Measurements from ENCODE around the gene RARRES1.
"Not testable (repeated sequence)": the region's sequence is repeated elsewhere in the genome, so short reads cannot be mapped to it uniquely, and the experiment has no call there.

Gene RARRES1

DNA sequence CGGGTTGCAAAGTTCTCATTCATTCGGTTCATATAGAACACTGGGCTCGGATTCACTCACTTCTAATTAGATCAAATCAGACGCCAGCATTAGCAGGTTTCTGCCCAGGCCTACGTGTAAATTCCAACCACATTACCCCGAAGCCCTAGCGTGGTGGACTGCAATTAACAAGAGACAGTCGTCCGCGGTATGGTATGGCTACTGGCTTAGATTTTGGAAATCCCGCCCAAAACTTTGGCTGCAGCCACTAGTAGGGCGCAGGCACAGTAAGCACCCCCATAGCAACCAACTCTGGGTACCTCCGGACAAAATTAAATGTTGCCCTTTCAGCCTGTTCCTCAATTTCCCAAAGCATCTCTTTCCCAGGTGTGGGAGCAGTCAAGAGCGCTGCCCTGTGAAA, 771 bp downstream of the RARRES1 start:
- no peak for DNase-seq

DNA sequence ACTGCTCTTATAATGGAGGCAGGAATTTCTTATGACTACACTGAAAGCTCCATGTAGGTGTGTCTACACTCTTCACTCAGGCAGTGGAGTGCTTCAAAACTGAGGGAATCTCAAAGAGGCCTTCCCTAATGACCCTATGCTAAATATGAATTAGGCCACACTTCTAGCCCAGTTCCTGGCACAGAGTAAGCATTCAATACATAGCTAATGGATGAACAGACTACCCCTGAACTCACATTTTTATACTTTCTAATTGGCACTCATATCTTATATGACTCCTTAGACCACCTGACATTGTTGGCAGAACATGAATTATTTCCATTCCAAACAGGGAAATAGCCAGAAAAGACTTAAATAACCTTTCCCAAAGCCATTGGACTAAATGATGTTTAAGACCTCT, 3.4 kb downstream of the RARRES1 start:
- DNase-seq, result no peak

DNA sequence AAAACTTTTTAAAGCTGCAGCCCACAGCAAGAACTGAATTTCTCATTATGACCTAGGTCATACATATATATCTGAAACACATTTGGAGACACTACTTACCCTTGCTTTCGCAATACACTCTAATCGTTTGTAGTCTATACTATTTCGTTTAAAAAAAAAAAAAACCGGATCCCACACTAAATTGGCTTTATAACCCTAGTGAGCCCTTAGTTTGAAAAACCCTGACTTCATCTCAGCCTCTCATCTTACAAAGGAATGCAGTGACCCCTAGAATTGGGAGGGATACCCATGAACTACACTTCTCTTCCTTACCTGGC, 4.2 kb downstream of the RARRES1 start:
- no peak for DNase-seq

DNA sequence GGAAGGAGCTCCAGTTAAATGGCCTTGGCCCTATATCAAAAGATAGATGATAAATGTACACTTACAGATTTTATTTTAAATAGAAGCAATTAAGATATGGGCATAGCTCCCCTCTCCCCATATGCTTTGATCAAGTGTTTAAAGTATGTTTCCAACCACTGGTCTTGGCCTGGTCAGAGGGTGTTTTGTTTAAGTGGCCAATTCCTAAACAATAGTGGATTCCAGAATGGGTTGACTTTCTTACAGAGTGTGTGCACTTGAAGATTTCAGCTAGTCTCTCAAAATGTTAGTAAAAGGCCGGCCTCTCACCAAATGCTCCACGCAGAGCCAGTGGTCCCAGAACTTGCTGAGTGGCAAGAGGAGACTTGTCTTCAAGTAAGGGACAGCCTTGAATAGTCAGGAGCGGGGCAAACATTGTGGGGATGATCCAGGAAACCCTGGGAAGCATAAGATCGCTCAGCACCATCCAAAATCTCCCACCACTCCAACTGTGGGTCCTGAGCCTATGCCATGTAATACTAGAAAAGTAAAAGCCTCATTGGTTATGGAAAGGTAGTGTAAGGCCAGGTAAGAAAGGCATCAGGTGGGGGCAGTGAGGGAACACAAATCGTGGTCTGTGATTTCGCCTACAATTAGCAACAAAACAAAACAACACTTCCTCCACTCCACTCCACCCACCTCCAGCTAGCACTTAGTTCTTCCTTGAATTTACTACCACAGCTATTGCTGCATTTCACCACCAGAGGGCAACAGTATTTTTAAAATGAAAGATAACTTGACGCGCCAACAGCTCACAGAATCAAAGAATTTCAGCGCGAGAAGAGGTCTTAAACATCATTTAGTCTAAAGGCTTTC, 4.8 kb downstream of the RARRES1 start:
- no peak for DNase-seq

DNA sequence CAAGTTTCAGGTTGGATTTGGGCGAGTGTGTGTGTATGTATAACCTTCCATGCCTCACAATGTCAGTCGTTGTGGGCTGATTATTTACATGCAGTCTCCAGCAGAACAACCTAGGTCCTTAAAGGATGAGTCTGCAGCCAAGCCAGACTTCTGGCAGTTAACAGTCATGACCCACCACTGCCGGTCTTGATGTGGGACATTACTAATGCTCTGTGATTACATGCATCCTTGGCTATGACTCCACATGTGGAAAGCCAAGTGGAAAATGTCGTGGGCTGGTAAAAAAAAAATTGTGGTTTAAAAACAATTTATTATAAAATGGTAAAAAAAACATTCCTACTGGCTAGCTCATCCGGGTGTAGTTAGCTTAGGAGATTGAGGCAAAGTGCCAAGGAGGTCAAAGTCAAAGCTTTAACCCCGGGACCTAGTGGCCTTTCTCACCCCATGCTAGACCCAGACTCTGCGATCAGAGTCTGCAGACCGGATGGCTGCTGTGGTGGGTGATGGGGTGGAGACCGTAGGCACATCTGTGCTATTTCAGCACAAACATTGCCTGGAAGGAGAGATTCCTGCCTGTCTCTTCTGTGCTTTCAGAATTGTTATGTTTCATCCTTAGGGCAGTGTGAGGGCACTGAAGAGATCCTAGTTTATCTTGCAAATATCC, 6.8 kb downstream of the RARRES1 start:
- no peak for DNase-seq

DNA sequence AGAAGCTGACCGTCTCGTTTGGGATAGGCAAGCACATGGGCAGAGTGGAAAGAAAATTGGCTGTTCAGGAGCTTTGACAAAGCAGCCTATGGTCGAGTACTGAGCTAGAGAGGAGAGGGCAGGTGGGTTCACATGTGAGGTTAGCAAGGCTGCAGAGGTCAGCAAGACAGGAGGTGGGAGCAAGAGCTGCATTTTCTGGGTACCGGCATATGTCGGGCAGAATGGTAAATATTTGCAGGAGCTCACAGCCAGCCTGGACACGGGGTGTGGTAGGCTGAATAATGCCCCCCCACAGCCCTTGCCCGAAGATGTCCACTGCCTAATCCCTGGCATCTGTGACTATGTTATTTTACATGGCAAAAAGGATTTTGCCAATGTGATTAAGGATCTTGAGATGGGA, 8.3 kb downstream of the RARRES1 start:
- DNase-seq, result no peak

DNA sequence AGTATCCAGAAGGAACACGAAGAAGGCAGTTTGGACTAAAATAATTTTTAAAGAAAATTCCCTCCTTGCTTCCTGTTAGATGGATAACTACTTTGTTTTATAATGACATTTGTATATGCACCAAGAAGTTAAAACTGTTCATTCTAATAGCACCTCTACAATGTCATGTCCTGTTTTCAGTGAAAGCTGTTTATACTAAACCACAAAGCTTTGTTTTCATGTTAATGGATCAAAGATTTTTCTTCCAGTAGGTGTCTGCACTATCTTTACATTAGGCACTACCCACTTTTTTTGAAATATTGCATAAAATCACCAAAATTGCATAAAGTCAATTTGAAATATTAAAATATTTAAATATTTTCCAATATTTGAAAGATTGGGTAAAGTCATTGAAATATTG, 10.1 kb downstream of the RARRES1 start:
- no peak for DNase-seq

DNA sequence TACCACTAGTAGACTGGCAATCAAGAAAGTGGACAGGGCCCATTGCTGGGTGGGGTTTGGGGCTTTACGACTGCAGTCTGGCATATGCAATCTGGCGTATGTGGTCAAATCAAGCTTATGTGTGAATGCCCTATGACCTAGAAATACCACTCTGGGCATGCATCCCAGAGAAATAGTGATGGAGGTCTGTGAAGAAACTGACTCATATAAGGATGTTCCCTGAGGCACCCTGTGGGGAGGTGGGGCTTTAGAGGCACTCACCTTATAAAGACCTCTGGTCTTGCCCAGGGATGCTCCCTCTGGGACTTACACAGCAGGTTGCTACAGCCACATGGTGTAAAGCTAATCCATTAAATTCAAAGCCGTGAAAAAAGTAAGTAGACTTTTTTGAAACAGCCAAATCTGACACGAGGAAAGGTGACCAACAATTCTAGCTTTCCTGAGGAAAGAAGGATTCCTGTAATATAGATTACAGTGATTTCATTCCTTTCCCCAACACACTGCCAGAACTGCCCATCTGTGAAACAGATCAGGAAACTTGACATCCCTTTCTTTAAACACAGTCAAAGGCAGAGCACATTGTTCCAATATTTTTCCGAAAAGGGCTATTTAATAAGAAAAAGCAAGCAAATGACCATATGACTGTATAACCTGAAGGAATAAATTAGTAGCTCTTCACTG, 13.6 kb downstream of the RARRES1 start:
- no peak for DNase-seq

DNA sequence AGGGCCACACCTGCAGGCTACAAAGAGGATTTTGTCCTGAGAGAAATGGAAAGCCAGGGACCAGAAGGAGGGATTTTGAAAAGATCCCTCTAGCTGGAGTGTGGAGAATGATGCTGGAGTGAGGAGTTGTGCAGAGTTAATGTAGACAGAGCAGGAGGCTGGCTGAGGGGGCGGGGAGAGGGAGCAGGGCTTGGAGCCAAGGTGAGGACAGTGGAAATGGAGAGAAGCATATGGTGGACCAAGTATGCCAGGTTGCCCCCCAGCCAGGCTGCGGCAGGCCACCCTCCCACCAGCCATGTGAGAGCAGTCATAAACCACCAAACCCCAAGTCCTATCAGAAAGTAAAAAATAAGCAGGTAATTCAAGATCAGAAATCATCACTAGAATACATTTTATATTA, 14.7 kb downstream of the RARRES1 start:
- DNase-seq, result no peak

DNA sequence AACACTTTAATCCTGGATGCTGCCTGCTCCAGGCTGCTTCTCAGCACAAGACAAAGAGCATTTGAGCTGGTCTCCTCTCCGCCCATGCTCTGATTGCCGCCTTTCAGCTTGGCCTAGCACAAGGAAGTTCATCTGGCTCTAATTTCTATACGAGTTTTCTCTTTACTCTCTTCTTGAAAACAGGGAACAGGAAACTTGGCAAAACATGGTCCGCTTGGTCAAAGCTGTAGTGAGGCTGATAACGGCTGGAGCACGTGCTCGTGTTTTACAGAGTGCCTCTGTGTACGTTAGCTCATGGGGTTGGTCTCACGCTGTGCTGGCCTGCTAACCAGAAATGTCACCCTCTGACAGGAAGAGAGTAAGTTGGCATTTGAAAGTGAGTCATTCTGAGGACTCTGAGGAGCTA, 19.2 kb downstream of the RARRES1 start:
- no peak for DNase-seq

DNA sequence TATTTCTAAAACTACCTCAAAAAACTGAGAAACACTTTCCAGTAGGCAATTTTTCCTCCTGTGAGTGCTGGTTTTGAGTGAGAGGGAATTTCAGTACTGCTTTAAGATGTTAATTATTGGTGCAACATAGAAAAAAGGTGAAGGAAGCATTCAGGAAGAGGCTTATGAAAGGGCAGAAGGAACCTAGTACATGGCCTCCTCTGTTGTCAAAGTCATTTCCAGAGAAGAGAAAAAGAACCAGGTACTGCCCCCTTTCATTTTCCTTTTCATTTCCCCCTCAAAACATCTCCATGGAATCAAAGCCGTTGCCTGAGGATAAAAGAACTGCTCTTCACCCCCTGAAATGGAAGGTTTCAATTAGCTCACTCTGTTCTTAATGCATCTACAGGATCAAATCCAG, 19.8 kb downstream of the RARRES1 start:
- no peak for DNase-seq

DNA sequence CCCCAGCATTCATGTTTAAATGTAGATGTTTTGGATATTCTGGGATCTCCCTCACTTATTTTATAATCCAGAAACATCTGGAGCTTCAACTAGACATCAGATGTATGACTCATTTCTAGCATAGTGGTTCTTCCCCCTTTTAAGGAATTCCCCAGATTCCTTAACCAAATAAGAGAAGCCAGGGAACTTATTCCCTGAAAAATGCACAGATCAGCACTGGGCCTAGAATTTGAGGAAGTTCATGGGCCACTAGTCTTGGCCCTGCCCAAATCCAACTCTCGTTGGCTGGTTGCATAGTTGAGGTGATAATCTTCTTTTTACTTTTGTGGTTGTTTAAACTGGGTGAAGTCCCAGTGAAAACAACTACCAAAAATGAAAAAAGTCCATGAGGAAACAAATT, 20.4 kb downstream of the RARRES1 start:
- DNase-seq, result no peak

DNA sequence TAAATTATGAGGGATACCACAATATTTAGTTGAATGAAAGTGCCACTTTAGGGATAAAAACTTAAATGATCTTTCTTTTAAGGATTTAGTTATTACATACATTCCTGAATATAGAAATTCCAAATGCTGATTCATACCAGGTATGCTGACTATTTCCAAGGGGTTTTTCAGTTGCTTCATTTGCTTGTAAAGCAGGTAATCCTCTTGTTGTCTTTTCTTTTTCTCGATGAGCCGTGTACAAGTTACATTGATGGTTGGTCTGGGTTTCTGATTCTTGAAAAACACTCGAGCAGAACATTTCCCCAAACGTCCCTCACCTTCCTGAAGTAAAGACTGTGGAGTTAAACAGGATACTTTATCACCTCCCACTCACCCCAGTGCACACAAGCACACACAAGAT, 21.7 kb downstream of the RARRES1 start:
- no peak for DNase-seq

DNA sequence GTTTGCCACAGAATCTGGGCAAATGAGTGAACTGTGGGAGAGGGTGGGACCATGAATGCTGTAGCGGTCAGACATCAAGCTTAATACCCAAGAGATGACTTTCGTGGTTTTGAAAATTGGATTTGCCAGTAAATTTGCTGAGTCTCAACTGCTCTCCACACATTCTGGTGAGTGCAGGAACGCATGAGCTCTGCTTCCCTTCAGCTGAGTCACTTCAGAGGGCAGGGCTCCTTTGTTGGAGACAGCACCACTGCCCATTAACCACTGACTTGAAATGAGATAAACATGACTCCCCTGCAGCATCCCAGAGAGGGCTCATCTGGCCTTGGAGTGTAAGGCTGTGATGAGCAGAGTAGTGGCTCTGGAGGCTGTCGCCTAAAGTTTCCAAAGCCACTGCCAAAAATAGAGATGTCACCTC, 22.6 kb downstream of the RARRES1 start:
- no peak for DNase-seq

DNA sequence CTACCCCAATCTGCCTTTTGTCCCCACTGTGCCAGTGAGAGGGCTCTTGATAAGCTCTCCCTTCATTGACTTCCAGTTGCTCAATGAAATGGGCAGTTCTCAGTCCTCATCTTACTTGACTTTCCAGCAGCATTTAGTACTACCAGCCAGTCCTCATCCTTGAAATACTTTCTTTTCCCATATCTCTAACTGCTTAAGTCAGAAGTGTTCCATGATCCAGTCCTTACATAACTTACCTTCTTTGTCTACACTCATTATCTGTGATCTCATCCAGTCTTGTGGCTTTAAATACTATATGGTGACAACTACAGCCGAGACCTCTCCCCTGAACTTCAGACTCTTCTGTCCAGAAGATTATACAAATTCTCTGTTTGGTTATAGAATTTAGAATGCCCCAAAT, 28.7 kb downstream of the RARRES1 start:
- no peak for DNase-seq

DNA sequence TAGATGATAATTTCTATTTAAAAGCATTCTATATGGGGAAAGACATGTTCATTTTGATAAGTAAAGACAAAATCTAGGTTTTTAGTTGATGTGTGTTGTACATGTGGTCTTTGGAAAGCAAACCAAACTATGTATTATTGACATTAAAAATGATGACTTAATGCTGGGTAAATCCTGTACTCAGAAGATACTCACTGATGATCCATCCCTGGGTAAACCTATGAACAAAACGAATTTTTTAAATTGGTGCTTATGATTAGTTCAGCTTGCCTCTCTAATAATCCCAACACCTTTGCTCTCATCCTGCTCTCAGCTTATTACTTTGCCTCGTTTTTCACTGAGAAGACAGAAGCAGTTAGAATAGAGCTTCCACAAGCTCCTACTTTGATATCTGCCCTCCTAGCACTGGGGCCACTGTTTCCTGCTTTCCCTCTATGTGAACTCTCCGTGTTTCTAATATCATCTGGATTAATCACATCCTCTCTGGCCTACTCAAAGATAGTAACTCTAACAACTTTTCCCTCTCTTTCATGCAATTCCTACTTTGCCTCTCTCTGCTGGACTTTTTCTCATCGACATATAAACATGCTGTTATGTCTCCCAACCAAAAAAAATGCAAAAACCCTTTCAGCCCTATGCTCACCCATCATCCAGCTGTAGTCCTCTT, 29.3 kb downstream of the RARRES1 start:
- no peak for DNase-seq

DNA sequence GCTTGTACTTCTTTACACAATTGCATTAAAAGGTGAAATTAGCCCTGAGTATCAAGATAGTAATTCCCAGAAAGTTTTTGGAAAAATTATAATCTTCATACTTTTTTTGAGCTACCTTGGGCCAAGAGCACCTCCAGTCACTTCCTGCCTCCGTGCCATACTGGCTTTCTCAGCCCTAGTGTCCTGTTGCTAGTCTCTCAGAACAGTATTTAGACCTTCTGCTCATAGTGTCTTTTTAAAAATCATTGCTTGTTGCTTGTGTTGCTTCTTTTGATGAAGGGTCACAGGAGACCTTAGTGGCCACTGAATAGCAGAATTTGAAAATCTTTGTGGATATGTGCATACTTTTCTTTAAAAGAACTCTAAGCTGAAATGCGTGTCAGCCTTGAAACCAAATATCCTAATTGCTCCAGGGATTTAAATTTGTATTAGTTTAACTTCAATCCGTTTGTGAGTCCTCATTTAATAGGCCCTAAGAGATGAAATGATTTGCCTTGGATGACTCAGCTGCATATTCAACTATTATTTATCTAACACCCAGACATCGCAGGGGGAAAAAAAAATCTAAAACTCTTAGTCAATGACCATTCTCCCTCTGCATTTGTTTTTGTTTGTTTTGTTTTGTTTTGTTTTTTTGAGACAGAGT, 30.7 kb downstream of the RARRES1 start:
- no peak for DNase-seq

DNA sequence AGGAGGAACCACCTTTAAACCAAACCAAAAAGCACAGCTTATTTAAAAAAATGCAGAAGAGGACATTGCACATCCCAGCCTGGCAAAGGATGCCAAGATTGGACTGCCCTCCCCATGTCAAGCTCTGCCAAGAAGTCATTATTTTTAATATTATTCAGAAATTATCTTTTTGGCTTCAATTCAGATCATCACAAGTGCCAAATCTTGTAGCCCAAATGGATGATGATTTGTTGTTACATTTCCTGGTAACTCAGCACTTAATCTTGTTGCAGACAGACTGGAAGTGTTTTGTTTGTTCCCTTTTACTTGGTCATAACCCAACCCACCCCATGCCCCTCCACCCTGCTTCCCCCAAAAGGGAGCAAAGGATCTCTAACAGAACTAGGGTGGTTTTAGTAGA, 31.7 kb downstream of the RARRES1 start:
- no peak for DNase-seq

DNA sequence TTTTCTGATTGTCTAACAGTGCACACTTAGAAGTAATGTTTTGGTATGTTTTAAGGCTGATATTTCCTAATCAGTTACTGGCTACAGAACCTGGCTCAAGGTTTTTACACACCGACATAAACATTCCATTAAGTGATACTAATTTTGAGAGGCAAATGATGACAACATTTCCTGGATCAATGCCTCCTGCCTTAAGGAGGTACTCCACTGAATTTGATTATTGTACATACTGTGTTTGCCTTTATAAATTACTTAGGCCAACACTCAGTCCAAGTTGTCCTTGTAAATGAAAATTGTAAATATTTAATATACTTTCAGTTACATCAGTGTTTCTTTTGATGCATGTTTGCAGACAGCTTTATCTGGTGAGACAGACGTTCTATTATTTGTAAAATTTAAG, 35.6 kb downstream of the RARRES1 start:
- DNase-seq, result no peak

DNA sequence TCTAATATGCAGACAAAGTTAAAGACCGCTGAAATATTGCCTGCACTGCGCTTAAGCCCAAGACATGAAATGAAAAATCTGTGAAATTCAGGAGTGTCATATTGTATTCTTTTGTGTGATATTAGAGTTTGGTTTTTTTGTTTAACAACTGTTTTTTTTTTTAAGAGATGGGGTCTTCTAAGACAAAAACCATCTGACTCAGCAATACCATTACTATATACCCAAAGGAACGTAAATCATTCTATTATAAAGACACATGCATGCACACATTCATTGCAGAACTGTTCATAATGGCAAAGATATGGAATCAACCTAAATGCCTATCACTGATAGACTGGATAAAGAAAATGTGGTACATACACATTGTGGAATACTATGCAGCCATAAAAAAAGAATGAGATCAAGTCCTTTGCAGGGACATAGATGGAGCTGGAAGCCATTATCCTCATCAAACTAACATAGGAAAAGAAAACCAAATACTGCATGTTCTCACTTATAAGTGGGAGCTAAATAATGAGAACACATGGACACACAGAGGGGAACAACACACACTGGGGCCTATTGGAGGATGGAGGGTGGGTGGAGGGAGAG, 38.3 kb downstream of the RARRES1 start:
- DNase-seq, result not testable (repeated sequence)

DNA sequence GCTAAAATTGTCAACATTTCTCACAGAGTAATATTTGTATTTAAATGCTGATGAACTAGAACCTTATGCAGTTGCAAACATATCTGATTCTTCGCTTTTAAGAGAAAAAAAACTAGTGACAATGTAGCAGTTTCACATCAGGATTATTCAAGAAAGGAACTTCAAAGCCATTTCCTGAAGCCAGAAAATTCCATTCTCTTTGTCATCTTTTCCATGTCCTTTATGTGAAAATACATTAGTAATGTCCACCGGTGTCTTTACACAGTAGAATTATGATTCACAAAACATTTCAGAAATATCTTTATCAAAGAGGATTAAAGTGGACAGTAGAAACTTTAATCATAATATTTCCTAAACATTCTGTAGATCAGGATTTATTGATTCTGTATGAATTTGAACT, 47.1 kb downstream of the RARRES1 start:
- DNase-seq, result no peak

DNA sequence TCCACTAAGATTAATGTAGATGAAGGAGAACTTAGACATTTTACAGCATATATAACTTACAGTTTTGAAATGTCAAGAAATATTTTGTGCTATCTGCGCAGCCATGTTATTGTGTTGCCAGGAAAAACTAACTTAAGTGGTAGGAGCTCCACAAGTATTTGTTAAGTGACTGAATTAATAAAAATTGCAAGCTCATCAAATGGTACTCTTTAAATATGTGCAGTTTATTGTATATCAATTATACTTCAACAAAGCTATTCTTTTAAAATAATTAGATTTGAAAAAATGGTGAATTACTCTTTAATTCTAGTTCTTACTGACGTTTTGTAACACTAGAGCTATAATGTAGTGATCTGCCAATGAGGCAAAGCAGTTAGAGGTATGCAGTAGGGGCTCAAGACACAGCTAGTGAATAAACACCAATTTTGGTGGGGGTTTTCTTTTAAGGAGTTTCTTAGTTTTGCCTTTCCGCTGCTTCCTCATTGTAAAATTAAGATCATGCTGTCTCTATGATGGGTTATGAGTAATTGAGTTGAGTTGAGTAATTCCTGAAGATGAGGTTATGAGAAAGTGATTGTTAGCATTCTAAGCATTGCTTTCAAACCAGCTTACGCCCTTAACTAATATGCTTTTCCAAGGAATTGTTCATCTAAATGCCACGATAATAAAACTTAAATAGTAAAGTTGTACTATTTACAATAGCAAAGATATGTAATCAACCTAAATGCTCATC, 48.9 kb downstream of the RARRES1 start:
- no peak for DNase-seq

Data from activated effector memory CD4-positive, alpha-beta T cell treated with Interleukin-2 at 50 U/mL for 16 hours (primary cell).